WERI-Rb-1 (cell line): ENCODE measurements around the gene FBLN2.

Source experiments
- DNase-seq: peaks from one replicate; pipeline ENCODE4 v3.0.0-alpha.2; 2020
- H3K27ac ChIP-seq: fragments of 250-450 bp; sonication (Bioruptor Pico); 2 replicates; pipeline ENCODE4 v1.5.1; 2020; ENCODE audit warnings: mild to moderate bottlenecking, moderate library complexity
- H3K27me3 ChIP-seq: fragments of 250-450 bp; sonication (Bioruptor Pico); 2 replicates; pipeline ENCODE4 v1.5.1; 2021; ENCODE audit warnings: mild to moderate bottlenecking, low read depth, moderate library complexity; ENCODE audit not compliant: insufficient read depth, severe bottlenecking
- H3K36me3 ChIP-seq: fragments of 250-450 bp; sonication (Bioruptor Pico); 2 replicates; pipeline ENCODE4 v1.5.1; 2020; ENCODE audit warnings: mild to moderate bottlenecking, moderate library complexity
- H3K4me3 ChIP-seq: 2 replicates; pipeline ENCODE4 v1.5.1; 2011; ENCODE audit warnings: low read depth, mild to moderate bottlenecking, control low read depth, low read length
- H3K9me3 ChIP-seq: fragments of 250-450 bp; sonication (Bioruptor Pico); 2 replicates; pipeline ENCODE4 v1.5.1; 2021; ENCODE audit warnings: mild to moderate bottlenecking, moderate library complexity; ENCODE audit not compliant: severe bottlenecking
- TF ChIP-seq, protein P1 (sequence below): IDR thresholded peaks from 2 replicates; pipeline ENCODE4 v1.5.1; 2011; ENCODE audit warnings: low read depth, mild to moderate bottlenecking, control low read depth, inconsistent platforms, low read length

FBLN2 gene

DNA sequence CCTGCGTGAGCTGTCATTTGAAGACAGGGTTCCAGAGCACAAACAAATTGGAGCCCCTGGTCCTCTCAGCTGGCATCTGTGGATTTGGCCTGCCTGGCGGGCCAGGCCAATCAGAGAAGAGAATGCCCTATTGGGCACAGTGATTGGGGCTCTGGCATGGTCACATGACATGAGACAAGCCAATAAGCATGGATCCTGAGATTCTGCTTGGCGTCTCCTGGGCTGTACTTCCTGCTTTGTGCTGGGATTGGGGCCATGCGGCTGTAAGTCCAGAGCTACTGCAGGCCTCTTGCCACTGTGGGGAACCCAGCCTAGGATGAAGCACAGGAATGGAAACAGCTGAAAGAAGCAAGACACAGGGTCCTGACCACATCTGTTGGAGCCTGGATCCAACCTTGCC lies 121.4 kb downstream of the FBLN2 start:
- TF ChIP-seq, protein P1, sequence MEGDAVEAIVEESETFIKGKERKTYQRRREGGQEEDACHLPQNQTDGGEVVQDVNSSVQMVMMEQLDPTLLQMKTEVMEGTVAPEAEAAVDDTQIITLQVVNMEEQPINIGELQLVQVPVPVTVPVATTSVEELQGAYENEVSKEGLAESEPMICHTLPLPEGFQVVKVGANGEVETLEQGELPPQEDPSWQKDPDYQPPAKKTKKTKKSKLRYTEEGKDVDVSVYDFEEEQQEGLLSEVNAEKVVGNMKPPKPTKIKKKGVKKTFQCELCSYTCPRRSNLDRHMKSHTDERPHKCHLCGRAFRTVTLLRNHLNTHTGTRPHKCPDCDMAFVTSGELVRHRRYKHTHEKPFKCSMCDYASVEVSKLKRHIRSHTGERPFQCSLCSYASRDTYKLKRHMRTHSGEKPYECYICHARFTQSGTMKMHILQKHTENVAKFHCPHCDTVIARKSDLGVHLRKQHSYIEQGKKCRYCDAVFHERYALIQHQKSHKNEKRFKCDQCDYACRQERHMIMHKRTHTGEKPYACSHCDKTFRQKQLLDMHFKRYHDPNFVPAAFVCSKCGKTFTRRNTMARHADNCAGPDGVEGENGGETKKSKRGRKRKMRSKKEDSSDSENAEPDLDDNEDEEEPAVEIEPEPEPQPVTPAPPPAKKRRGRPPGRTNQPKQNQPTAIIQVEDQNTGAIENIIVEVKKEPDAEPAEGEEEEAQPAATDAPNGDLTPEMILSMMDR, result no peak
- H3K36me3 ChIP-seq, result no peaks in the 10 kb centered on the region
- H3K27me3 ChIP-seq, result peaks cover 92% of the 10 kb centered on the region
- no peak for DNase-seq
- H3K27ac ChIP-seq, result no peak overlapping the region
- H3K4me3 ChIP-seq, result no peak overlapping the region
- peaks cover 3% of the 10 kb centered on the region for H3K9me3 ChIP-seq

DNA sequence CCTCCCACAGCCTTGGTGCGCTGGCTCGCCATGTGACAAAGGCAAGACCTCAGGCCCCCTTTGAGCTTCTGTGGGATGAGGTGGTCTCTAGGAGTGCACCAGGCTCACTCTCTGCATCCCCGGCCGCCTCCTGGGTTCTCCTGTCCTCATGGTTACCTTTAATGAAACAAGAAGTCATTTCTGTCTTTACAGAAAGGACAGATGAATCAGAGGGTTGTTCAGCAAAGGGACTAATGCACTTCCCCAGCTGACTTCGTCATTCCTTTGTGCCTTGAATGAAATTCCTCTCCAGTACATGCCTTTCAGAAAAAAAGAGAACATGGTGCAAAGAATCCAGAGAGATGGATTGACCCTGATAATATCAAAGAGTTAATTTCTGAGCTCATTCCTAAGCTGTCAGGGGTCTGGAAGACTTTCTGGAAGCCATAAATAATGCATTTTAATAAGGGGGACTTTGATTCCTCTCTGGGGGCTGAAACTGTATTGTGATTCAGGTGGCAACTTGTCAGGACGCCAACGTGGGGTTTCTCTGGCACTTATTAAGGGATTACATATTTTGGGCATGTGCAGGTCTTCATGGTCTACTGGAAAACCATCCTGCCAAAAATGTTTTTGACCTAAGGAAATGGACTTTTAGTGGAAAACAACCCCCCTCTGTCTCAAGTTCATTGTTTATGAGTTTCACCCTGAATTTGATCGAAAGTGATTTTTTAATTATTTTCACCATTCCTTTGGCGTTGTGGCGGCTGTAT lies 122.7 kb downstream of the FBLN2 start:
- H3K27me3 ChIP-seq, result peaks cover 92% of the 10 kb centered on the region
- TF ChIP-seq, protein P1, result no peak
- DNase-seq, result no peak
- no peak overlapping the region for H3K4me3 ChIP-seq
- peaks cover 3% of the 10 kb centered on the region for H3K9me3 ChIP-seq
- no peaks in the 10 kb centered on the region for H3K36me3 ChIP-seq
- H3K27ac ChIP-seq, result no peak overlapping the region

DNA sequence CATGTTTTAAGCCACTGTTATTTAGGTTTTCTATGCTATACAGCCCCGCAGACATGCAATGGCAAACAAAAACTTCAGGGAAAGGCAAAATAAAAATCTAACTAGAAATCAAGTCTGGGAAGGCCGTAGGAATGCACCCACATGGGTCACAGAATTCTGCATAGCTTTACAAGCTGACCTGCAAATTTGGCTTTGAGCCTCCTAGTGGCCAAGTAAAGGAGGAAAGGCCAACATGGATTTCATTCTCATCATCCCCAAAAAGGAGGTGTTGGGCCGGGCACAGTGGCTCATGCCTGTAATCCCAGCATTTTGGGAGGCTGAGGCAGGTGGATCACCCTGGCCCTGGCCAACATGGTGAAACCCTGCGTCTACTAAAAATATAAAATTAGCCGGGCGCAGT lies 124.3 kb downstream of the FBLN2 start:
- TF ChIP-seq, protein P1, result peak; percentile 37
- Histone ChIP-seq H3K9me3 (peaks cover 5% of the 10 kb centered on the region), H3K27me3 (peaks cover 92% of the 10 kb centered on the region), H3K36me3 (no peaks in the 10 kb centered on the region), H3K4me3 (no peak overlapping the region), H3K27ac (no peak overlapping the region)
- no peak for DNase-seq

DNA sequence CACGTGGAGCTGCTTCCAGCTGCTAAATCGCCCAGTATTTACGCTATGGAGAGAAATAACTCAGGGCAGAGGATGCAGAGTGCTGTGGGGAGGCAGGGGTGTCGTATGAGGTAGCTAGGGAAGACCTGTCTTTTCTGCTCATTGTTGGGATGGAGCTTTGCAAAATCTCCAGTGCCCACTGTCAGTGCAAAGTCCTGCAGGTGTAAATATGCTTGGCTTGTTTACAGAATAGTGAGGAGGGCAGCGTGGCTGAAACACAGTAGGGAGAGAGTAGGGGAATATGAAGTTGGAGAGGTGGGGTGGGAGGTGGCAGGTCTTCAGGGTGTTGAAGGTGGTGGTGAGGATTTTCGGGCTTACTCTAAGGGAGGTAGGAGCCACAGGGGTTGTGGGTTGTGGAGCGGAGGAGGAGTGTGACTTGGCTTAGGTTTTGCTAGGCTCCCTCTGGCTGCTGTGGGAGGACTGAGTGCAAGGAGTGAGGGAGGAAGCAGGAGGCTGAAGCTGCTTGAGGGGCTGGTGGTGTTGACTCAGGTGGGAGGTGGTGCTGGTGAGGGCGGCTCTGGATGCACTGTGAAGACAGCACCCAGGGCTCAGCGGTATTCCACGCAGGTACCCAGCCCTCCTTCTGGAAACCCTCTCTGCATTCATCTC lies 125.7 kb downstream of the FBLN2 start:
- H3K4me3 ChIP-seq, result no peak overlapping the region
- H3K27ac ChIP-seq, result no peak overlapping the region
- DNase-seq, result no peak
- peaks cover 5% of the 10 kb centered on the region for H3K9me3 ChIP-seq
- TF ChIP-seq, protein P1, result no peak
- H3K27me3 ChIP-seq, result peaks cover 94% of the 10 kb centered on the region
- H3K36me3 ChIP-seq, result no peaks in the 10 kb centered on the region

DNA sequence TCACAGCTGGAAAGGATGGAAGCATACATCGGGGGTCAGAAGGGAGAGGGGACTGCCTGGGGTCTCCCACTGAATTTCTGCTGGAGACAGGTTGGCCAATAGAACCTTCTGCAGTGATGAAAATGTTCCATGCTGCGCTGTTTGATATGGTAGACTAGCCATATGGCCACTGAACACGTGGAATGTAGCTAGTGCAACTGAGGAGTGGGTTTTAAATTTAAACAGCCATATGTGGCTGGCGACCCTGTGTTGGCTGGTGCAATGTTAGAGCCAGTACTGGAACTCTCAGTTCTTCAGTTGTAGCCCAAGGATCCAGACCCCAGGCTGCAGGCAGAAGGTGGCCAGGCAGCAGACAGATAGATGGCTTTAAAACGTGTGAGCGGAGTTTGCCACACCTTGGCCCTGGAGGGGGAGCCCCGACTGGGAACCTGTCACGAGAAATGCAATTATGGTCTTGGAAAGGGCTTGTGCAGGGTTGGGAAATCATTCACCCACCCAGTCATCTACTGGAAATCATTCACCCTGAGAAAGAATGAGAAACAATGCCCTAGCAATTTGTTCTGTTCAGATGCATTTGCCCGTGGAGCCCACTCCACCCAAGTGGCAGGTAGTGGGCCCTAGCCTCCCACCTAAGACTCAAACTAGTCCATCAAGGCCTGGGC lies 127.6 kb downstream of the FBLN2 start:
- H3K36me3 ChIP-seq, result no peaks in the 10 kb centered on the region
- no peak overlapping the region for H3K4me3 ChIP-seq
- TF ChIP-seq, protein P1, result no peak

More for the DNA sequence above, 127.6 kb downstream of the FBLN2 start:
- Histone ChIP-seq H3K27ac (no peak overlapping the region), H3K27me3 (peaks cover 94% of the 10 kb centered on the region), H3K9me3 (peaks cover 2% of the 10 kb centered on the region)
- no peak for DNase-seq
